Ascending aorta (tissue), 2 donors: ENCODE measurements around the gene MIDN. TPM values are rescaled to one million over a fixed set of nuclear protein-coding genes. Genes with fewer than 3 reads are reported as not detected.

ENCODE experiments used
- DNase-seq, 2 donors: peaks; one replicate each; pipeline ENCODE4 v3.0.0-alpha.2; 2019; ENCODE audit warnings: low spot score in 2 of 2
- H3K27ac ChIP-seq, 2 donors: fragments of 200-600 bp; sonication (generic); one replicate each; pipeline ENCODE4 v1.5.1; 2016 to 2017; ENCODE audit warnings: mild to moderate bottlenecking in 1 of 2
- H3K27me3 ChIP-seq: fragments of 200-600 bp; sonication (generic); one replicate; pipeline ENCODE4 v1.5.1; 2017
- H3K36me3 ChIP-seq, 2 donors: fragments of 200-600 bp; sonication (generic); one replicate each; pipeline ENCODE4 v1.5.1; 2016
- H3K4me1 ChIP-seq, 2 donors: fragments of 200-600 bp; sonication (generic); one replicate each; pipeline ENCODE4 v1.5.1; 2016 to 2017; ENCODE audit warnings: mild to moderate bottlenecking in 1 of 2
- H3K4me3 ChIP-seq, 2 donors: fragments of 200-600 bp; sonication (generic); one replicate each; pipeline ENCODE4 v1.5.1; 2016 to 2017; ENCODE audit warnings: mild to moderate bottlenecking in 1 of 2
- H3K9me3 ChIP-seq, 2 donors: fragments of 200-600 bp; sonication (generic); one replicate each; pipeline ENCODE4 v1.5.1; 2016
- intact Hi-C: fragments of 100-400 bp; cut with DNase I; formaldehyde crosslinking; loops from one replicate; pipeline ENCODE4 v1.15.1; 2023
- total RNA-seq: library from RNA; depleted of rRNA; stranded (reverse); fragments of >200 nt; gene quantifications from one replicate; pipeline ENCODE4 v1.1.0, GENCODE V29; 2016
- TF ChIP-seq, protein P1 (sequence below), 3 experiments: fragments of 200-600 bp in 2 of 3; fragments of 450-650 bp in 1 of 3; sonication (generic) in 2 of 3; IDR thresholded peaks; one replicate each; pipeline ENCODE4 v1.5.1; 2016 to 2019; ENCODE audit warnings: antibody characterized with exemption in 3 of 3, mild to moderate bottlenecking in 1 of 3, moderate library complexity in 1 of 3

Gene MIDN
- total RNA-seq, 1 donor from 2014 or later: 307 TPM

DNA sequence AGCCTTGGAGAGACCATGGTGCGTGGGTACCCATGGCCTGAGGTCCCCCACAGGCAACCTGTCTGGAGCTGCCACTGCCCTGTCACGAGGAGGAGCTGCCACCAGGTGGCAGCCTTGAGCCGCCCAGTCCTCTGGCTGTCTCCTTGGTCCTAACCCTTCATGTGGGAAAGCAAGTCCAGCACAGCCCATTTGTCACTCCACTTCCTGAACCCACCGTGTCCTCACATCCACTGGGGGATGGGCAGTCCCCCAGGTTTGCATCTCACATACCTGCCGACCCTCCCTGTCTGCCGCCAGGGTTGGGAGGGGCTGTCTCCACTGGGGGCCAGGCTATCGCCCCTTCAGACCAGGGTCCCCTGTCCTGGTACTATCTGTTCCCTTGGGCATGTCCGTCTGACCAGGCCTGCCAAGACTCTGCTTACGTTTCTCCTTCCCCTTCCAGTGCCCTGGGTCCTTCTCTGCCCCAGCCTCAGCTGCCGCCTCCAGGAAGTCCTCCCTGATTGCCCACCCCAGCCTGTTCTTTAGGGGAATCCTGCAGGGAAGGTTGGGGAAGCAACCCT, 31.5 kb downstream of the MIDN start:
- Histone ChIP-seq H3K4me3 (no peak overlapping the region), H3K9me3 (no peaks in the 10 kb centered on the region), H3K27ac (no peak overlapping the region), H3K4me1 (peaks cover 5 to 11% of the 10 kb centered on the region in 2 donors), H3K27me3 (peaks cover 8% of the 10 kb centered on the region), H3K36me3 (peaks cover 8 to 18% of the 10 kb centered on the region in 2 donors)
- TF ChIP-seq, protein P1, sequence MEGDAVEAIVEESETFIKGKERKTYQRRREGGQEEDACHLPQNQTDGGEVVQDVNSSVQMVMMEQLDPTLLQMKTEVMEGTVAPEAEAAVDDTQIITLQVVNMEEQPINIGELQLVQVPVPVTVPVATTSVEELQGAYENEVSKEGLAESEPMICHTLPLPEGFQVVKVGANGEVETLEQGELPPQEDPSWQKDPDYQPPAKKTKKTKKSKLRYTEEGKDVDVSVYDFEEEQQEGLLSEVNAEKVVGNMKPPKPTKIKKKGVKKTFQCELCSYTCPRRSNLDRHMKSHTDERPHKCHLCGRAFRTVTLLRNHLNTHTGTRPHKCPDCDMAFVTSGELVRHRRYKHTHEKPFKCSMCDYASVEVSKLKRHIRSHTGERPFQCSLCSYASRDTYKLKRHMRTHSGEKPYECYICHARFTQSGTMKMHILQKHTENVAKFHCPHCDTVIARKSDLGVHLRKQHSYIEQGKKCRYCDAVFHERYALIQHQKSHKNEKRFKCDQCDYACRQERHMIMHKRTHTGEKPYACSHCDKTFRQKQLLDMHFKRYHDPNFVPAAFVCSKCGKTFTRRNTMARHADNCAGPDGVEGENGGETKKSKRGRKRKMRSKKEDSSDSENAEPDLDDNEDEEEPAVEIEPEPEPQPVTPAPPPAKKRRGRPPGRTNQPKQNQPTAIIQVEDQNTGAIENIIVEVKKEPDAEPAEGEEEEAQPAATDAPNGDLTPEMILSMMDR (IDR thresholded peaks at IDR 0.05): peak; percentile 90 to 94 (median 92)
- intact Hi-C loops: loop anchor here (2.0 to 5.0 kb wide), 2 partner anchors 129 to 212 kb away; partner anchors contain the start of genes PCSK4 and REEP6
- peak in 1 of 2 donors; percentile 89 for DNase-seq

DNA sequence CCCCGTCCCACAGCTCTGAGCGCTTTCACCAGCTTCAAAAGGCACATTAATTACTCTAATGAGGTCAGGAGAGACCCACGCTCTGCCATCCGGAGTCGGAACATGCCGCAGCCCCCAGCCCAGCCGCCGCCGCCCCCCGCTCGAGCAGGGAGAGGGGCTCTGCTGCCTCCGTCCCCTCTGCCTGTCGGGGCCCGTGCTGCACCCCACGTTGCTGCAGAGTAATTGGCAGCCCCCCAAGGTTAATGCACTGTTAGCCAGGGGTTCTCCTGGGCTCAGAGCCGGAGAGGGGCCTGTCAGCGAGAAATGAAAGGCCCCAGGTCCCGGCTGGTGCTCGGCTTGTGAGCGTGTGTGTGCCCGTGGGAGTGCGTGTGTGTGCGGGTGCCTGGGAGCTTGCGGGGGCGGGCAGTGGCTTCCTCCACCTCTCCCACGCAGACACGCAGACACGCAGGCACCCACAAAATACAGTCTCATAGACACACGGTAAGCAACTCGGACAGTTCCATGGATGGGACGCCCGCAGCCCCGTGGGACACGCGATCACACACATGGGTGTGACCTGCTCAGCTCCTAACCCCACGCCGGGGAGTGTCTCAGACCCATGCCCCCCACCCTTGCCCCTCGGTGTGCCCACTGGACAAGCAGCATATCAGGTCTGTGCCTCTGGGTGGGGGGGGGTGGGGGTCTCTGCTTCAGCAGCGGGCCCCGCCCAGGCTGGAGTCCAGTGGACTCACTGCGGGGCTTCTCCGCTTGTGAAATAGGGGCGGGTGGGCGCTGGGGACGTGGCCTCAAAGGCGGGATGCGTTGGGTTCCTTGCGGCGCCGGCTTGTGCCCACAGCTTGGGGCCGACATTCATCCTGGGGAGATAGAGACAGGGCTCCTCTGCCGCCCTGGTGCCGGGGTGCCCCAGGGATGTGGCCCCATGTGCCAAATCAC, 32.5 kb downstream of the MIDN start:
- peaks cover 6 to 16% of the 10 kb centered on the region in 2 donors for H3K36me3 ChIP-seq
- H3K27me3 ChIP-seq: peaks cover 8% of the 10 kb centered on the region
- no peaks in the 10 kb centered on the region for H3K9me3 ChIP-seq
- DNase-seq: no peak
- peaks cover 5 to 8% of the 10 kb centered on the region in 2 donors for H3K4me1 ChIP-seq
- TF ChIP-seq, protein P1 (IDR thresholded peaks at IDR 0.05): no peak
- intact Hi-C loops: no loop called here
- no peak overlapping the region for H3K4me3 ChIP-seq
- H3K27ac ChIP-seq: no peak overlapping the region

DNA sequence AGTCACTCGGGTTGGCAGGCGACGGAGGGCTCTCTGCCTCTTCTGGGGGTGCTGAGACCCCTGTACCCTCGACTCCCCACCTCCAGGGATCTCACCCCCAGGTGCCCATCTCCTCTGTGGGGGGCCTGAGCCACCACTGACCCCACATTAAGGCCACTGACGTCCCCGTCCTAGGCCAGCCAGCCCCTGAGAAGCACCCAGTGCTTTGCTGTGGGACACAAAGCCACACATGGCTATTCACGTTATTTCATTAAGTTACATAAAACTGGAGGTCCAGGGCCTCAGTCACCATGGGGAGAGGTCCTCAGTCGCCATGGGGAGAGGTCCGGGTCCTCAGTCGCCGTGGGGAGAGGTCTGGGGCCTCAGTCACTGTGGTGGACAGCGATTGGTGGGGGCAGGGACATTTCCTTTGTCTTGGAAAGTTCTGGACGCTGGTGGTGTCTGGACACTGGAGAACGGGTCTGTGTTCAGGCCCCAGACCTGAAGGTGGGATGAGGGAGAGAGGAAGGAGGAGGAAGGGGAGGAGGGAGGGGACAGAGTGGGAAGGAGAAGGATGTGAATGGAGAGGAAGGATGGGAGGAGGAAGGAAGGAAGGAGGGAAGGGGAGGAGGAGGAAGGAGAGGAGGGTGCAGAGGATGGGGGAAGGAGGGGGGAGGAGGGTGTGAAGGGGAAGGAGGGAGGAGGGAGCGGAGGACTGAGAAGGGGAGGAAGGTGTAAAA, 33.3 kb downstream of the MIDN start:
- Histone ChIP-seq H3K27me3 (peaks cover 13% of the 10 kb centered on the region), H3K4me3 (no peak overlapping the region), H3K27ac (no peak overlapping the region), H3K36me3 (peaks cover 6 to 16% of the 10 kb centered on the region in 2 donors), H3K9me3 (no peaks in the 10 kb centered on the region), H3K4me1 (no peaks in the 10 kb centered on the region)
- intact Hi-C loops: no loop called here
- TF ChIP-seq, protein P1 (IDR thresholded peaks at IDR 0.05): no peak
- DNase-seq: no peak

DNA sequence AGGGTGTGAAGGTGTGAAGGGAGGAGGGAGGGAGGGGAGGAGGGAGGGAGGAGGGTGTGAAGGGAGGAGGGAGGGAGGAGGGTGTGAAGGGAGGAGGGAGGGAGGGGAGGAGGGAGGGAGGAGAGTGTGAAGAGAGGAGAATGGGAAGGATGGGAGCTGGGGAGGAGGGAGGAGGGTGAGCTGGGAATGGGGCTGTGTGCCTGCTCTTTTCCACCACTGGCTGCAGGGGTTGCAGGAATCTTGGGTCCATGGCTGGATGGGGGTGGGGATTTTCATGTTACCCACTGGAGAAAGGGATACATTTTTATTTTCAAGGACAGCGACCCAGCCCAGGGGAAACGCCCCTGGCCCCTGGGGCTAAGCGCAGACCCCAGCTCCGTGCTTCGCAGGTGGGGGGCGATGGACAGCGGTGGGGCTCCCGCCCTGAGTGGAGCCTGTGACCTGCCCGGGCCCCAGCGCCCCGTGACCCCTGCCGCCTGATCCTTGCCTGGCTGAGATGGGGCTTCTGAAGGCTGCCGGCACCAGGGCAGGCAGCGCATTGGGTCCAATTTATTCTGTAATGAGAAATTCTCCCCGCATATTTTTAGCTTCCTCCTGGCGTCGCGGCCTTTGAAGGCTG, 34.3 kb downstream of the MIDN start:
- Histone ChIP-seq H3K4me1 (no peaks in the 10 kb centered on the region), H3K27me3 (peaks cover 20% of the 10 kb centered on the region), H3K27ac (no peak overlapping the region), H3K36me3 (peaks cover 6 to 9% of the 10 kb centered on the region in 2 donors), H3K9me3 (no peaks in the 10 kb centered on the region), H3K4me3 (no peak overlapping the region)
- TF ChIP-seq, protein P1 (IDR thresholded peaks at IDR 0.05): no peak
- intact Hi-C loops: no loop called here
- DNase-seq: no peak

DNA sequence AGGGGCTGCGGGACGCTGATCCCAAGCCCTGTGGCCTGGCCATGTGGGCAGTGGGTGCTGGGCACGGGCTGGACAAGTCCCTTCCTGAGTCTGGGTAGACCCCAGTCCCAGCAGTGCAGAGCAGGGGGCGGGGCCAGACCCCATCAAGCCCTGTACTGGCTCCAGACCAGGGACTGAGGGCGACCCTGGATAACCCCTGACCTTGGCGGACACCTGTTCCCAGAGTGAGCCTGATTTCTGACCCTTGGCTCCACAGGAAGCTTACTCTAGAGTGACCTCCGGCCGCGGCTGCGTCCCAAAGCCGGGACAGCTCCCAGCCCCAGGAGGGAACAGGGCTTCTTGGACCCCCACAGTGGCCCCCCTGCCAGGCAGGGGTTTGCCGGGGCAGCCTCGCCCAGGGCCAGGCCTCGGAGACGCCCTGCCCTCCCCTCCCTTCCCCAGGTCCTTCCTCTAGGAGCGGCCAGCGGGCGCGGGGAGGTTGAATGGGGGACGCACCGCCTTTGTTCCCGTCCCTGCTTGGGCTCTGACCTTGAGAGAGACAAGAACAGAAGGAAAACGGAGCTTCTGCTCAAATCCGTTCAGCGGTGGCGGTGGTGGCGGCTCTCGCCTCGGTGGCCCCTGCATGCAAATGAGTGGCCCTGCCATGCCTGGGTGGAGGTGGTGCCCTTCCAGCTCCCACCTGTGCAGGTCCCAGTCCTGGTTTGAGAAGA, 35.0 kb downstream of the MIDN start:
- Histone ChIP-seq H3K4me3 (no peak overlapping the region), H3K36me3 (peaks cover 6 to 7% of the 10 kb centered on the region in 2 donors), H3K4me1 (no peaks in the 10 kb centered on the region), H3K9me3 (no peaks in the 10 kb centered on the region), H3K27me3 (peaks cover 20% of the 10 kb centered on the region), H3K27ac (no peak overlapping the region)
- TF ChIP-seq, protein P1 (IDR thresholded peaks at IDR 0.05): no peak
- no peak for DNase-seq
- intact Hi-C loops: no loop called here
